GM12873 (cell line): ENCODE measurements around the gene BCAS4.

Source experiments
- CTCF ChIP-seq: IDR thresholded peaks from 2 replicates; pipeline ENCODE4 v1.5.1; 2012; ENCODE audit warnings: low read depth, mild to moderate bottlenecking, moderate library complexity, low read length, control low read depth; ENCODE audit not compliant: insufficient read depth; ENCODE audit errors: missing control alignments

Gene BCAS4

GRCh38 chr20:50837532-50838321 is 42.9 kb downstream of the BCAS4 start:
- no peak for TF ChIP-seq CTCF

GRCh38 chr20:50838322-50838625 is 43.4 kb downstream of the BCAS4 start:
- no peak for TF ChIP-seq CTCF

GRCh38 chr20:50838707-50839385 is 44.0 kb downstream of the BCAS4 start:
- no peak for TF ChIP-seq CTCF

- no peak for TF ChIP-seq CTCF
Measured at GRCh38 chr20:50842821-50843220, 48.0 kb downstream of the BCAS4 start.

GRCh38 chr20:50843331-50844276 is 48.7 kb downstream of the BCAS4 start:
- no peak for TF ChIP-seq CTCF

- no peak for TF ChIP-seq CTCF
Measured at GRCh38 chr20:50844430-50845100, 49.7 kb downstream of the BCAS4 start.
